Measurements from ENCODE around the gene ARRB1. TPM values are rescaled to one million over a fixed set of nuclear protein-coding genes. Genes with fewer than 3 reads are reported as not detected.
A peak's percentile ranks its signal among the peaks of the same experiment; 100 is the strongest.

Gene ARRB1
- total RNA-seq, 1 experiment from 2014 or later: 219 TPM

DNA sequence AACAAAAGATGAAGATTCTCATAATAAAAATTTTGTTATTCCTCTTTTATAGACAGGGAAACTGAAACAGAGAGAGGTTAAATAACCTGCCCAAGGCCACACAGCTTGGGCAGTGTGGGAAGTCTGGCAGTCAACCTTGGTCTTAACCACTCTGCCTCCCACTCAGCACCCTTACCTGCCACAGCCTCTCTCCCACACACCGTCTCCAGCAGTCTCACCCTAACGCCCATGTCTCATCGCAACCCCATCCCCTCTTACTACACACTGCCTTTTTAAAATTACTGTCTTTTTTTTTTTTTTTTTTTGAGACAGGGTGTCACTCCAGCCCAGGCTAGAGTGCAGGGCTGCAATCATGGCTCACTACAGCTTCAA, 25.0 kb downstream of the ARRB1 start:
- H3K4me3 ChIP-seq (ENCODE audit: low read depth in 2 of 2, low read length in 2 of 2): no peak overlapping the region
- peak; percentile 67 for ATAC-seq
- in situ Hi-C loops (cut with HindIII; ENCODE audit: low pct_unique_long_range_greater_than_20kb, low sequenced_read_pairs): no loop called here
- peak overlapping the region; percentile 96 for H3K27ac ChIP-seq (ENCODE audit: low read length)
- no peaks in the 10 kb centered on the region for H3K9me3 ChIP-seq (ENCODE audit: control insufficient read depth, insufficient read depth, low read depth, low read length)
- no TSS peak for BruUV-seq (replicated peaks)
- TF ChIP-seq SIN3A (IDR thresholded peaks at IDR 0.05; ENCODE audit: borderline replicate concordance, insufficient read depth, low read depth, low read length) (no peak), TCF7L2 (IDR thresholded peaks at IDR 0.05; ENCODE audit: low read depth, low read length) (no peak; the same call in 1 of the 2 replicates), CTCF (IDR thresholded peaks at IDR 0.05) (no peak), POLR2AphosphoS5 (IDR thresholded peaks at IDR 0.05; ENCODE audit: low read depth, low read length) (no peak; the same call in 1 of the 2 replicates)
- TF ChIP-seq, protein P1, sequence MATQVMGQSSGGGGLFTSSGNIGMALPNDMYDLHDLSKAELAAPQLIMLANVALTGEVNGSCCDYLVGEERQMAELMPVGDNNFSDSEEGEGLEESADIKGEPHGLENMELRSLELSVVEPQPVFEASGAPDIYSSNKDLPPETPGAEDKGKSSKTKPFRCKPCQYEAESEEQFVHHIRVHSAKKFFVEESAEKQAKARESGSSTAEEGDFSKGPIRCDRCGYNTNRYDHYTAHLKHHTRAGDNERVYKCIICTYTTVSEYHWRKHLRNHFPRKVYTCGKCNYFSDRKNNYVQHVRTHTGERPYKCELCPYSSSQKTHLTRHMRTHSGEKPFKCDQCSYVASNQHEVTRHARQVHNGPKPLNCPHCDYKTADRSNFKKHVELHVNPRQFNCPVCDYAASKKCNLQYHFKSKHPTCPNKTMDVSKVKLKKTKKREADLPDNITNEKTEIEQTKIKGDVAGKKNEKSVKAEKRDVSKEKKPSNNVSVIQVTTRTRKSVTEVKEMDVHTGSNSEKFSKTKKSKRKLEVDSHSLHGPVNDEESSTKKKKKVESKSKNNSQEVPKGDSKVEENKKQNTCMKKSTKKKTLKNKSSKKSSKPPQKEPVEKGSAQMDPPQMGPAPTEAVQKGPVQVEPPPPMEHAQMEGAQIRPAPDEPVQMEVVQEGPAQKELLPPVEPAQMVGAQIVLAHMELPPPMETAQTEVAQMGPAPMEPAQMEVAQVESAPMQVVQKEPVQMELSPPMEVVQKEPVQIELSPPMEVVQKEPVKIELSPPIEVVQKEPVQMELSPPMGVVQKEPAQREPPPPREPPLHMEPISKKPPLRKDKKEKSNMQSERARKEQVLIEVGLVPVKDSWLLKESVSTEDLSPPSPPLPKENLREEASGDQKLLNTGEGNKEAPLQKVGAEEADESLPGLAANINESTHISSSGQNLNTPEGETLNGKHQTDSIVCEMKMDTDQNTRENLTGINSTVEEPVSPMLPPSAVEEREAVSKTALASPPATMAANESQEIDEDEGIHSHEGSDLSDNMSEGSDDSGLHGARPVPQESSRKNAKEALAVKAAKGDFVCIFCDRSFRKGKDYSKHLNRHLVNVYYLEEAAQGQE (IDR thresholded peaks at IDR 0.05; ENCODE audit: insufficient read depth in 1 of 2, low read depth in 2 of 2, low read length in 1 of 2): no peak
- peaks cover 91% of the 10 kb centered on the region for H3K4me1 ChIP-seq (ENCODE audit: control insufficient read depth, insufficient read depth, low read length)
- CTCF ChIA-PET: interaction anchor here (1.0 kb wide), 1 partner anchor 16 kb away, joined by 3 read pairs; no protein-coding TSS in a partner anchor
- H3K27me3 ChIP-seq (ENCODE audit: control insufficient read depth, insufficient read depth, low read length): no peaks in the 10 kb centered on the region
- DNase-seq (ENCODE audit: low read depth, low spot score): no peak
- POLR2A ChIA-PET: interaction anchor here (0.6 kb wide), 2 partner anchors 14 to 320 kb away, joined by 3 to 13 read pairs; no protein-coding TSS in a partner anchor
- intact Hi-C loops (cut with micrococcal nuclease; ENCODE audit: unreplicated experiment): no loop called here
- H3K36me3 ChIP-seq (ENCODE audit: control insufficient read depth, insufficient read depth, low read length): no peaks in the 10 kb centered on the region

DNA sequence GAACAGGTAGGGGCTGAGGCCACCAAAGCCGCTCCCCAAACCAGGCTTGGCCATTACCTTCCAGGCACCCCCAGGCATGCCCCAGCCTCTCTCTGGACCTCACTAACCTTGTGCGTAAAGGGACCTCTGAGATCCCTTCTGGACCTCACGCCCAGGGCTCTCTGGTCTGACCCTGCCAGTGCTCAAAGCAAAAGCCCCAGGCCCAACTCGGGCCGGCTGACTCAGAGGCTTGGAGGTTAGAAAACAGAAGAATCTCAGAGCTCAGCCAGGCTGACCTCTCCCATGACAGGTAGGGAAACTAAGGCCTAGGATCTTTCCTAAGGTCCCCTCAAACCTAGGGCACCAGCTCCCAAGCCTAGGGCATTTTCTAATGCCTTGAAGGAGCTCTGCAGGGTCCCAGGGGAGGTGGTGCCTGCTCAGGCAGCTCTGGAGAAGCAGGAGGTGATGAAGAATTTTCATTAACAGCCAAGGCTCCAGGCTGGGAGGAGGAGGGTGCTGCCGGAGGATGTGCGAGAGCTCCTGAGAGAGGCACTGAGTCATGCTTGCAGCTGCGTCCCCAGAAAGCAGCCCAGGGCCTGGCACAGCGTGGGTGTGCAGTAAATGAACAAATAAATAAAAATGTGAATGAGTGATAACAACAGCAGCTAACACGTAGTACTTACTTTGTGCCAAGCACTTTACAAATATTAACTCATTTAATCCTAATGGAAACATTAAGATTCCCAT, 25.6 kb downstream of the ARRB1 start:
- DNase-seq (ENCODE audit: low read depth, low spot score): peak; percentile 70
- TF ChIP-seq TCF7L2 (IDR thresholded peaks at IDR 0.05; ENCODE audit: low read depth, low read length) (peak; percentile 70), CTCF (IDR thresholded peaks at IDR 0.05) (no peak), POLR2AphosphoS5 (IDR thresholded peaks at IDR 0.05; ENCODE audit: low read depth, low read length) (peak; percentile 87)

More for the DNA sequence above, 25.6 kb downstream of the ARRB1 start:
- H3K27ac ChIP-seq (ENCODE audit: low read length): peak overlapping the region; percentile 96
- H3K27me3 ChIP-seq (ENCODE audit: control insufficient read depth, insufficient read depth, low read length): no peaks in the 10 kb centered on the region
- H3K4me1 ChIP-seq (ENCODE audit: control insufficient read depth, insufficient read depth, low read length): peaks cover 89% of the 10 kb centered on the region
- intact Hi-C loops (cut with micrococcal nuclease; ENCODE audit: unreplicated experiment) (no loop called here), in situ Hi-C loops (cut with HindIII; ENCODE audit: low pct_unique_long_range_greater_than_20kb, low sequenced_read_pairs) (no loop called here)
- no peaks in the 10 kb centered on the region for H3K36me3 ChIP-seq (ENCODE audit: control insufficient read depth, insufficient read depth, low read length)
- peak; percentile 90 for ATAC-seq
- no peaks in the 10 kb centered on the region for H3K9me3 ChIP-seq (ENCODE audit: control insufficient read depth, insufficient read depth, low read depth, low read length)
- BruUV-seq (replicated peaks): no TSS peak
- CTCF ChIA-PET: interaction anchor here (1.0 kb wide), 1 partner anchor 15 kb away, joined by 3 read pairs; no protein-coding TSS in a partner anchor
- POLR2A ChIA-PET: interaction anchor here (0.6 kb wide), 1 partner anchor 14 kb away, joined by 3 read pairs; no protein-coding TSS in a partner anchor
- peak overlapping the region in 1 of 2 experiments; percentile 26; a peak in 2 of 4 replicates for H3K4me3 ChIP-seq (ENCODE audit: low read depth in 2 of 2, low read length in 2 of 2)
